HG02870 (cell line): Measurements from ENCODE around the gene TBC1D19.
A peak's percentile ranks its signal among the peaks of the same experiment; 100 is the strongest.

Experiments used
- ATAC-seq: cut with Tn5 transposase; IDR thresholded peaks from one replicate; pipeline ENCODE4 v1.9.1; 2021; ENCODE audit warnings: mild to moderate bottlenecking, moderate library complexity; ENCODE audit not compliant: unreplicated experiment

Gene TBC1D19

DNA sequence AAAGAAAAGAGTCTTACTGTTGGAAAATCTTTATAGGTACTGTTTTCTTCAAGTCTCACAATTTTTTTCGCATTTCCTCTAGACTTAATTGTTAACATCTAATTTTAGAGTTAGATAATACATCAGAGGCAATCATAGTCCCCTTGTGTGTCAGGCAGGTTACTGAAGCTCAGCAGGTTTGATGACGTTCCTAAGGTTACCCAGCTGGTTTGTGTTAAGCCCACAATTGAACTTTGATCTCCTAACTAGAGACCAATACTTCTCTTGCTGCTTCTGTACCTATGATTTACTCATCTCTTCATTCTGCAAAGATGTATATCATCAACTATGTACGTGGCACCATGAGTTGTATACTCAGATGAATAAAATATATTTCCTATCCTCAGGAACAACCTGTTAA, 145.1 kb downstream of the TBC1D19 start:
- ATAC-seq = no peak

DNA sequence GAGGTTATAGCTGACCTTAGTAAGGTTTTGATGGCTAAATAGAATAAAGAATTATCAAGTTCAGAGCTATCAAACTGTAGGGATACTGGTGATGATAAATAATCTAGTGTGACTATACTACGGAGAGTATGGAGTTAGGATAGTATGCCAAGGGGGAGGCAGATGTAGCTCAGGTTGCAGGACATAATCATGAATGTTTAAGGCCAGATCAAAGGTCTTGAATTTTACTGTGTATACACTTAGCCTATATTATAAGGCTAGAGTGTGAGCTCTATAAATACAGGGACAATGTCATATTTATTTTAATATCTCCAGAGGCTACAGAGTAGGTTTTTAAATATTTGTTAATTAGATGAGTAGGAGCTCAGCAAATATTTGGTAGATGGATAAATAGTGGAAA, 145.7 kb downstream of the TBC1D19 start:
- no peak for ATAC-seq

DNA sequence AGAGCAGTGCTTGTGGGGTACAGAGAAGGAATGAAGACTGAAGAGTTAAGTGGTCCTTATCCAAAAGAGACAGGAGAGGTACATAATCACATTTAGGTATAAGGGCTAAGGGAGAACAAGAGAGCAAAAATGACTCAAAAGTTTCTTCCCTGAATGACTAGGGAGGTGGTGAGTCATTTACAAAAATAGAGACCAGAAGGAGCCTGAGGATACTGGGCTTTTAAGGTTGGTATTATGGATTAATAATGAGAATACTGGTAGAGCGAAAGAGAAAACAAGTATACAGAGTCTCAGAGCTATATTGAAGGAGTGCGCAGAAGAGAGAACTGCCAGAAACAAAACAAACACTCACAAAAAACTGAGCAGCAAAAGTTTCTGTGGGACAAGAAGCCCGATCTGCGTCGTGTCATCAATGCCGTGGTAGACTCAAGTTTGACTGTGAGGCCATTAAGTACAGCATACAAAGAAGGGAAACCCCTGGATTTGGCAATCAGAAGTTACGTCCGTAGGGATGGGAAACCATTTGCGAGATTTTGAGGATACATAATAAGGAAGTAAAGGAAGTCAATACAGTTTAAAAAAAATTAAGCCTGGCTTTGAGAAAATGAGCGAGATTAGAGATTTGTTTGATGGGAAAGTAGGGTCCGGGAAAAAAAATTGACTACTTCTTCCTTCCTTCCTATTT, 147.6 kb downstream of the TBC1D19 start:
- ATAC-seq = peak; percentile 92

DNA sequence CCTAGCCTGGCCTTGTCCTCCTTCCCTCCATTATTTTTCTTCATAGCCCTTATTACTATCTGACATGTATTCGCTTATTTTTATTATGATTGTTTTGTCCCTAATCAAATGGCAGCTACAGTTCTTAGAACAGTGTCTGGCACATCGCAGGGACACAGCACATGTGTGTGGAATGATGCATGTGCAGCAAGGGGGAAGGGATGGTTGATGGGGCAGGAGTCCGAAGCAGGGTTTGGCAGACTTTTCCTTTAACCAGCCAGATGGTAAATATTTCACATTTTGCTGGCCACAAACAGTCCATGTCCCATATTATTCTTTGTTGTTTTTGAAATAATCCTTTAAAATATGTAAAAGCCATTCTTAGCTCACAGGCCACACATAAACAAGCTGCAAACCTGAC, 148.5 kb downstream of the TBC1D19 start:
- ATAC-seq = no peak

DNA sequence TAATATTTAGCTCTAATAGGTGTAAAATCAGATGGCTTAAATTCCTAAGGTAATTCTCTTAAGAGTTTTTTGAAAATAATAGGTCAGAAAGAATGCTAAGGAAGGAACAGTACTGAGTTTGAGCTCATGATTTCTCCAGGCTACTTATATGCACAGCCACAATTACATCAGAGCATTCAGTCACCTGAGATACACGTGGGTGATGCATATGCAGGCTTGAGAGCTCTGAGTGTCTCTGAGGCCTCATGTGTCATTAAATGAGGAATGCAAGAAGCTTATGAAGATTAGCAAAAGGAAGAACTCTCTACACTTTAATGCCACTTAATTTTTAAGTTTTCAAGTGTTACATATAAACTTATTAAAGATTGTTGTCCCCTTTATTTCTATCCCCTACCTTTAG, 152.7 kb downstream of the TBC1D19 start:
- no peak for ATAC-seq

DNA sequence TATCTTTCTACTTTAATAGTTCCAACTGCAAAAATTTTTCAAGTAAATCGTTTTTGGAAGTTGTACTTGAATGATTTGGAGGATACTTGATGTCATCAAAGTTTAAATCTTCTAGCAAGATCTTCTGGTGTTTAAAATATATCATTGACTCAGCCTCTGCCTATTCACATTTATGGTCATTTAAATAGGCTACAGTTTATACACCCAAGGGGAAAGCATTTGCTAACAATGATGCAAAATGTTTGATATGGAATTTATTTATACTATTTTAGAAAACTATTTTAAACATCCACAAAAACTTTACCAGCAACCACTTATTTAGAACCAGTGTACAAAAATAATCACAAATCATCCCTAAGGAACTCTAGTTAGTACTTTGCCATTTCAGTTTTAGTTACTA, 153.5 kb downstream of the TBC1D19 start:
- no peak for ATAC-seq

DNA sequence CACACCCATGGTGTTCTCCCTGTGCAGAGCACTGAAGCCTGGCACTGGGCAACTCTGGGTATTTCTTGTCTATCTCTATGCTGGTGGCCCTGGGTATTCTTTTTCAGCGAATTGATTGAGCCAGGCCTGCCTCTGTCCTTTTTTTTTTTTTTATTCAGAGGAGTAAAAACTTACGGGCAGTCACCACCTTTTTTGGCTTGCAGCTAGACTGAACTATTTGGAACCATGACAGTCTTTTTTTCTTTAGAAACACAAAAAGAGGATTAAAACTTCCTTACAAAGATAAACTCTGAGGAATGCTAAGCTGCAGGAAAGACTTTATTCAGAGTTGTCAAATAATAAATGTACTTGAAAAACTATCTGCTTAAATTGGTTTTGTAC, 157.6 kb downstream of the TBC1D19 start:
- ATAC-seq = no peak

DNA sequence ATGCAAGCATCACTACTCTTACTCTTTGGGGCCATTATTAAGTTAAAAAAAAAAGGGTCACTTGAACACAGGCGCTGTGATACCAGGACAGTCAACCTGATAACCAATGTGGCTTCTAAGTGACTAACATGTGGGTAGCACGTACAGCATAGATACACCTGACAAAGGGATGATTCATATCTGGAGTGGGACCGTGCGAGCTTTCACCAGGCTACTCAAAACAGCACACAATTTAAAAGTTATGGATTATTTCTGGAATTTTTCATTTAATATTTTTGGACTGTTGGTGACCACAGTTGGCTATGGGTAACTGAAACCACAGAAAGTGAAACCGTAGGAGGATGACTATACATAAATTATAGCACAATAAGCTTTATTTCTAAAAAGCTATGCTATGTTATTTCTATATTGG, 162.9 kb downstream of the TBC1D19 start:
- ATAC-seq = peak; percentile 99

DNA sequence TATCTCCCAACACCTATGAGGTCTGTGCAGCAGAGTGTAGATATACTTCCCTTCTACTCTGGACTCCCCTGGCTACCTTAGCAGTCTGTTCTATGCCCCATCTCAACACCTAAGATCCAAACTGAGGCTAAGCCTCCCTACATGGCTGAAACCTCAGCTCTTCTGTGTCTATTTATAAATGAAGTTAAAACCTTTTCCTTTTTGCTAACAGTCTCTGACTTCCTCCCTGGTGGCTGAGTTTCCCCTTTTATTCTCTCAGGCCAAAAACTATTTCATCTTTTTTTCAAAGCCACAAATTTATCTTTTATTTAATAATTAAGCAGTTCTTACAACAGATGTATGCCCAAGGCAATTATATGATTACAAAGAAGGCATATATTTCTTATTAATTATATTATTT, 164.9 kb downstream of the TBC1D19 start:
- ATAC-seq = no peak

DNA sequence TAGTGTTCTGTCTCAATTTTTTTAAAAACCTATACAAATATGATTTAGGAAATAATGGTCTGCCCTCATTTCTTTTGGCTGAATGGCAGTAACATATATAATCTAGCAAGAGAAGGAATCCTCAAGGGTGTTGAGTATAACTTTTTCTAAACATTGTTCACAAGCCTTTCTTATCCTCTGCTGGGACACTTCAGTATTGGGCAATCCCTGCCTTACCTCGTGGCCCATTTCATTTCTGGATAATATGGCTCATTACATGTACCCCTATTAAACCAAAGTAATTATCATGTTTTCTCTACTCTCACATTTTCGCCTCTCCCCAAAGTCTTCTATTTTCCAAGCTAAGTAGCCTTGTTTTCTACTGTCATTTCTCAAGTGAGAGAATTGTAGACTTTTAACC, 166.0 kb downstream of the TBC1D19 start:
- no peak for ATAC-seq

DNA sequence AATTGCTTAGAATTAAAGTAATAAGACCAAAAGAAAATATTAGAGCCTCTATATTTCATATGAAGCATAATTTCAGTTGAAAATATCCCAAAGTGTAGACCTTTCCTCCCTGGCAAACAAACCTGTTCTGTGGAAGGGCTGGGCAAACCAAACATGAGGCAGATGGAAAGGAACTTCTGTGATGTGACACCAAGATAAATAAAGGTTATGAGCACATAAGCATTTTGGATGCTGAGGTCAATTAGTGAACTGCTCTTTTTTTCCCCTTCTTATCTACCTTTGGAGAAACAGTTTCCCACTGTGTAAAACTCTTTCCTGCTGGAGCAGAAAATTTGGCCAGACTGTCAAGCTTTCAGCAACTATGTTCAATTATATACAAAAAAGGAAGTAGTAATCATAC, 167.1 kb downstream of the TBC1D19 start:
- ATAC-seq = no peak

DNA sequence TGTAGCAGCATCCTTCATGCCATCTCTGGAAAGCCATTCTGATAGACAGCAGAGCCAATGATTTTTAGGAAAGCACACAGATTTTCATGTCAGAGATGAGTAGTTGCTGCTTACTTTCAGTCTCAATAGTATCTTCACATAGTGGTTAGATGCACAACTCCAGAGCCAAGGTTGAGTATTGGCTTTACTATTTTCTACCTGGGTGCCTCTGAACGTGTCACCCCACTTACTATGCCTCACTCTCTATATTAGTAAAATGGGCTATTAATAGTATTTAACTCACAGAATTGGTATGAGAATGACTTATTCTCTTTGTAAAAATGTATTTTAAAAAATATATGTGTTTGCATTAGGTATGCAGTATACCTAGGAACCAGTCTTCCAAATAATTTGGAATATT, 168.0 kb downstream of the TBC1D19 start:
- ATAC-seq = peak; percentile 95

DNA sequence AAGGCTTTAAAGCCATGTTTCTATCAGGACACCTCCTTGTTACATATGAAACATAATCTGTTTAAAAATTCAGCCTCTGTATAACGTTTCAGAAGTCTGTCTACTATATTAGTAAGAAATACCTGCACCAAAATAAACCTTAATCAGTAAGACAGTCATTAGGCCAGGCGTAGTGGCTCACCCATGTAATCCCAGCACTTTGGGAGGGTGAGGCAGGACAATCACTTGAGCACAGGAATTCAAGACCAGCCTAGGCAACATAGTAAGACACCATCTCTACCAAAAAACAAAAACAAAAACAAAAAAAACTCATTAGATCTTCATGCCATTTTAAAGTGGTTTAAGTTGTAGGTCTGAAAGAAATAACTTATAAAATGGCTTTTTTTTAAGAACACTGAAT, 169.3 kb downstream of the TBC1D19 start:
- ATAC-seq = no peak

DNA sequence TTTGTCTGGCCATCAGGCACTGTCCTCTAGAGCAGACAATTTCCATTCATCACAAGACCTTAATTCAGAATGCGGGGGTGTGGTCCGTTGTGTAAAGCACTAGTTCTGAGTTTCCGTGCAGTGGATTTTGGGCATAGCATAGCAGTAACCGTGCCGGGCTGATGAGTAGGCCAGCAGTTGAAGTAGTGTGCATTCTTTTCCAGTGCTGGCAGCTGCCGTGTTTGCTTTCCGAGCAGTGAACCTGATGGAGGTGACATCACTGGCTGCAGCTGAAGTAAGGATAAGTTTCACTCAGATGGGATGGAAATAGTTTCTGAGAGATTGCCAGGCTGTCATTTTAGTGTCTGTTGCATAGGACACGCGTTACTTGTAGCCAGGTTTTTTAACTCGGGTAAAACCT, 169.7 kb downstream of the TBC1D19 start:
- no peak for ATAC-seq

DNA sequence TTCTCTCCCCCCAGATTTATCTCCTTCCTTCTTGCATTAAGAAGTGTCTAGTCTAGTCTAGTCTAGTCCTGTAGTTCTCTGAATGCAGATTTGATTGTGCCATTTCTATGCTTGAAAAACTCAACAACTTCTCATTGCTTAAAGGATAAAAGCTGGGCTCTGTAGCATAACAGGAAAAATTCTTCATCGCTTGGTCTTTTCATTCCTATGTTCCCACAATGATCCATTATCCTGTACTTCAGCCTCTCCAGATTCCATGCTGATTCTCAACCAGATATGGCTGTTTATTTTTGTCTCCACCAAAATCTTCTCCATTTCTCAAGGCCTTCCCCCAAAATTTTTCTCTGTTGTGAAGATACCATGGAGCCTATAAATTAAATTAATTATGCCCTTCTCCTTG, 173.9 kb downstream of the TBC1D19 start:
- no peak for ATAC-seq

DNA sequence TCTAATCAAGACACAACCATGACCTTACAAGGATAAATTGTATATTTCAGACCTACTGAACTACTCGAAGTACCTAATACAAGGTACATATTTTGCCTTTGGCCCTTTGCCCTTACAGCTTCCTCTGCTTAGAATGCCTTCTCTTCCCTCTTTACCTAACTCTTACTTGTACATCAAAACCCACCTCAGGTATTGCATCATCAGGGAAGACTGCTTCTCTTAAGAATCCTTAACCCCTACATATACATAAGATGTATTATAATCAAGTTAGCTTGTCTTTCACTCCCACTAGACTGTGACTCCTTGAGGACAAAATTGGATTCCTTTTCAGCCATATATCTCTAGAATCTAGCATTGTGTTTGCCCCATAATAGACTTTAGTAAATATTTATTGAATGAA, 175.0 kb downstream of the TBC1D19 start:
- no peak for ATAC-seq

DNA sequence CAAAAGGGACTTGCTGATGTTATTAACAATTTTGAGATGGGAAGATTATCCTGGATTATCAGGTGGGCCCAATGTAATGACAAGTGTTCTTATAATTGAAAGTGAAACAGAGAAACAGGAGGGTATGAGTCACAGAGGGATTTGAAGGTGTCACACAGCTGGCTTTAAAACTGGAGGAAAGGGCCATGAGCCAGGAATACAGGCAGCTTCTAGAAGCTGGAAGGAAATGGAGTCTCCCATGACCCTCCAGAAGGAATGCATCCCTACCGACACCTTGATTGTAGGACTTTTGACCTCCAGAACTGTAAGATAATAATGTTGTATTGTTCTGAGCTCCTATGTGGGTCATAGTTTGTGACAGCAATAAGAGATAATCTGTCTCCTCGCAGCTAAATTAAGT, 178.8 kb downstream of the TBC1D19 start:
- peak; percentile 48 for ATAC-seq

DNA sequence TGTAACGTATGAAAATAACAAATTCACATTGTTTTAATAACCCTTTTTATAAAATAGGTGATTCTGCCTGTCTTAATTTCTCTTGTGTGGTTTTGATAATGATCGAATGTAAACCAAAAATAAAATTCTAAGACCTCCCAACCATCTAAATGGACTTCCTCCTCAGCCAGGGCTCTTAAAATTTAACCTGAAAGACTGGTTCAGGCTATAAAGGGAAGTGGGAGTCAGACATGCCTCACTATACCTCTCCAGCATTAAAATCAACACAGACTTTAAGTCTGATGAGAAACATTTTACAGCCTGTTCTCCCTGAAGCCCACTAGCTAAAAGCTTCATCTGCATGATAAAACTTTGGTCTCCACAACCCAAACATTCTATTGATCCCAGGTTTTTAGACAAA, 179.2 kb downstream of the TBC1D19 start:
- ATAC-seq = no peak

DNA sequence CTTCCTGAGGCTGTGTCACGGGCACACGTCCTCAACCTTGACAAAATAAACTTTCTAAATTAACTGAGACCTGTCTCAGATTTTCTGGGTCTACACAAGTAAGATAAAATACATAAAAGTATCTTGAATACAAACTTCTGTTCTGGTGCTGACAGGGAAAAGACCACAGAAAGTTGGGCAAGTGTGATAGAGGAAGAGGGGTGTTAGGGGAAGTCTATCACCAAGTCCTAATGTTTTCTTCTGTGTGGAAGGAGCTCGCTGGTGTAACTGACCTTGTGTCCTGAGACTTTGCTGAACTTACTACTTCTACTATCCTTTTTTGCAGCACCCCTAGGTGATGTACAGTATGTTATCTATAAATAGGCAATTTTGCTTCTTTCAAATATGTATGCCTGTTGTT, 179.8 kb downstream of the TBC1D19 start:
- no peak for ATAC-seq

DNA sequence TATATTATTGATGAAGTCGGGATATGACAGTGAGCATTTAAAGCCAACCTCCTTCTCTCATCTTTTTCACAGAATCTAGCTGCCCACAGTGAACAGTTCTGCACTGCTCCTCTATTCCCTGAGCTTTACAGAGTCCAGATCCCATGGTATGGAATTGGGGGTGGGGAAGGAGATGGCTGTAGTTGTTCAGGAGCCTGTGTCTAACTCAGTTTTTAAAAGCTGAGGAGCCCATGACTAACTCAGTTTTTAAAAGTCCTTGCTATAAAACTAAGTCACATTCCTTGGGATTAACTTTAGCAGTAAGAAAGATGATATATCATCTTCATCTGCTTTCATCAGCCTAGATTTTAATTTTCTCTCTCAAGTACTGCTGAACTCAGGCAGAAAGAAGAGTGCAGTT, 180.3 kb downstream of the TBC1D19 start:
- no peak for ATAC-seq

DNA sequence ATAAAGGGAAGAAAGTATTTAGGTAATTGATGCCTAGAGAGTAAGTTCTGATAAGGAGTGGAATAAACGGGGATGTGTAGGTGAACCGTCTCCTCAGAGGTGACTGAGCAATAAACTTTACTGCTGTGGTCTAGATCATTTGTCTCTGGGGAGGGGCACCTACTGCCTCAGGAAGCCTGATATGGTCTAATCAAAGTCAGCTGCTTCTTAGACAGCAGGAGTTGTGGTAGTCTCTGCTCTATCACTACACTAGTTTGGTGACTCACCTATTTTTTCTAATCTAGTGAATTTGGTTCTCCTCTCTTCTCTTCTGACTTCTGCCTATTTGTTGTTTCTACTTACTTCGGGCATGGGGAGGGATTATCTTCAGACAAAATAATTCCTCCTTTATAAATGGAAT, 181.6 kb downstream of the TBC1D19 start:
- no peak for ATAC-seq

DNA sequence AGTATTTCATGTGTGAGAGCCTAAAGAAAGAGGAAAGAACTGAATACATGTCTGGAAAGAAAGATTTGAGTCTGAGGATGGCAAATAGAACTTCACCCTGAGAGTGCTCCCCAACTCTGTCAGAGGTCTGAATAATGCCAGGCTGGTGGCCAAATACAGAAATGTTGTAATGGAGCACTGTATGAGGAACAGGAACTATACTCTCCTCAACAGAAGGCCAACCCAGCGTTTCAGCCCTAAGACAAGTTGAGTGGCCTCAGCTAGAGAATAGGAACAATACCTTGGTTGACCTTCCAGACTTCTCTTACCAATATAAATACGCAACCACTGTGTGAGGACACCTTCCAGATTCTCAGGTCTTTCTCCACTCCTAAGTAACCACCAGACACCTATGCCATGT, 182.3 kb downstream of the TBC1D19 start:
- no peak for ATAC-seq

DNA sequence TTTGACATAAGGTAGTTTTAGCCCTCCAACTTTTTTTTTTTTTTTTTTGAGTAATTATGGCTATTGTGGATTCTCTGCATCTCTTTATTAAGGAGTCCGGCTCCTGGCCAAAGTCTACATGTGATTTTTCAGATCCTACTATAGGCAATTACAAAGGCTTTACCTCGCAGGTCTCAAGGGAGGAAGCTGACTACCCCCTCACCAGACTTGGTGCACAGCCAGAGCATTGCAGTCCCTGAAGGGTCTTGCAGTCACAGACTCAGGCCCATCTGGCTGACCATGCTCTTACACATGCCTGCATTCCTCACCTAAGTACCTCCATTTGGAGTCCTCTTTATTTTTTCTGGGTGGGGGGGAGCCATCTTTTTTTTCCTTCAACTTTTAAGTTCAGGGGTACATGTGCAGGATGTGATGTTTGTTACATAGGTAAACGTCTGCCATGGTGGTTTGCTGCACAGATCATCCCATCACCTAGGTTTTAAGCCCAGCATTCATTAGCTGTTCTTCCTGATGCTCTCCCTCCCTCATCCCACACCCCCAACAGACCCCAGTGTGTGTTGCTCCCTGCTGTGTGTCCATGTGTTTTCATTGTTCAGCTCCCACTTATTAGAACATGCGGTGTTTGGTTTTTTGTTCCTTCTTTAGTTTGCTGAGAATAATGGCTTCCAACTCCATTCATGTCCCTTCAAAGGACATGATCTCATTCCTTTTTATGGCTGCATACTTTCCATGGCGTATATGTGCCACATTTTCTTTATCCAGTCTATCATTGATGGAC, 188.4 kb downstream of the TBC1D19 start:
- no peak for ATAC-seq
